Cardiac muscle cell (in vitro differentiated cells and primary cell): ENCODE results near the gene PPP1R3D. TPM values are rescaled to one million over a fixed set of nuclear protein-coding genes. Genes with fewer than 3 reads are reported as not detected.

Source experiments
- DNase-seq, 2 donors: peaks; one replicate each; pipeline versions ENCODE4 v3.0.0 to v3.0.0-alpha.2; 2010 to 2017; ENCODE audit warnings: low read depth in 1 of 2, low spot score in 1 of 2
- H3K27ac ChIP-seq: fragments of 200-600 bp; sonication (generic); 2 replicates; pipeline ENCODE4 v1.5.1; 2016
- H3K27me3 ChIP-seq: fragments of 200-600 bp; sonication (generic); 2 replicates; pipeline ENCODE4 v1.6.0; 2016; ENCODE audit warnings: control low read depth
- H3K36me3 ChIP-seq: fragments of 200-600 bp; sonication (generic); 2 replicates; pipeline ENCODE4 v1.5.1; 2016; ENCODE audit warnings: control low read depth
- H3K4me1 ChIP-seq: fragments of 200-600 bp; sonication (generic); 2 replicates; pipeline ENCODE4 v1.8.1; 2017; ENCODE audit warnings: low read depth, mild to moderate bottlenecking, mixed run types
- H3K4me3 ChIP-seq: fragments of 200-600 bp; sonication (generic); 2 replicates; pipeline ENCODE4 v1.5.1; 2016; ENCODE audit warnings: mild to moderate bottlenecking
- H3K9me3 ChIP-seq: fragments of 200-600 bp; sonication (generic); 2 replicates; pipeline ENCODE4 v1.5.1; 2017; ENCODE audit warnings: low read depth, mild to moderate bottlenecking, control low read depth
- polyA plus RNA-seq: library from polyadenylated mRNA; unstranded; fragments of >200 nt; fragmentation: Nextera tagmentation; extraction: Ambion mirVana; gene quantifications from 2 replicates; pipeline ENCODE4 v1.2.1, GENCODE V29; 2016
- total RNA-seq: library from RNA; depleted of rRNA; stranded (reverse); fragments of >200 nt; gene quantifications from 2 replicates; pipeline ENCODE4 v1.2.3, GENCODE V29; 2016
- TF ChIP-seq, protein P1 (sequence below): IDR thresholded peaks from 2 replicates; pipeline ENCODE4 v1.5.1; 2012; ENCODE audit warnings: low read depth, mild to moderate bottlenecking, low read length

The PPP1R3D gene
- total and polyA plus RNA-seq, 2 experiments from 2014 or later: 4.3 to 10.4 TPM

DNA sequence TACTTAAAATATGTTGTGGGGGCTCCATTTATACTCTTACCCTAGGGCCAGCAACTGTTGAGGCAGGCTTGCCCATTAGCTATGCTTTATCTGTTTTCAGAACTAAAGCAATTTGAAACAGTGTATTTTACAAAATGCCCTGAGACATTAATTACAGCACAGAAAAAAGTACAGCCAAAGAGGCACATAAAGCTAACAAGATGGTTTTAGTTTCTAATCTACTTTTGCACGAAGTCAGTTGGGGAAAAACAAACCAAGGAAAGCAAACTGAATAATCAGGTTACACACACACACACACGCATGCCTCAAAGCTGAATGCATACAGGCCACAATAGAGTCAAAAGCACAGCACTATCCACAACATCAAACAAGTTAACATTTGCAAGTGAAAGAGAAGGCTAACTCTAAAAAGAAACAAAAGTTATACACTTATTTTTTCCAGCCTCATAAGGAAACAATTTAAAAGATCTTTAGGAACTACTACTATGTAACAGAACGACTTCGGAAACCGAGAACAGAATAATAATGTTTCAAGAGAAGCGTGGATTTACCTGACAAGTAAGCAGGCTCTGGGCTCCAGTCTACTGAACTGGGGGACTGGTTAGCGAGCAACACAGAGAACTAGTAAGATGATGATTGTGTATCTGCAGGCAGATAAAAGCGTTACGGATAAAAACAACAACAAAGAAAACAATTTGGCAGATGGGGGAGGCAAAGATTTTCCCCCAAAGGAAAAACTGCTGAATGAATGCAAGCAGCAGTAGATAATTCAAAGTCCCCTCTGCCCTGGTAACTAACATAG is 8.4 kb downstream of the PPP1R3D start:
- Histone ChIP-seq H3K36me3 (no peaks in the 10 kb centered on the region), H3K9me3 (no peaks in the 10 kb centered on the region), H3K4me1 (peaks cover 5% of the 10 kb centered on the region), H3K4me3 (no peak overlapping the region), H3K27me3 (peaks cover 13% of the 10 kb centered on the region), H3K27ac (no peak overlapping the region)
- TF ChIP-seq, protein P1, sequence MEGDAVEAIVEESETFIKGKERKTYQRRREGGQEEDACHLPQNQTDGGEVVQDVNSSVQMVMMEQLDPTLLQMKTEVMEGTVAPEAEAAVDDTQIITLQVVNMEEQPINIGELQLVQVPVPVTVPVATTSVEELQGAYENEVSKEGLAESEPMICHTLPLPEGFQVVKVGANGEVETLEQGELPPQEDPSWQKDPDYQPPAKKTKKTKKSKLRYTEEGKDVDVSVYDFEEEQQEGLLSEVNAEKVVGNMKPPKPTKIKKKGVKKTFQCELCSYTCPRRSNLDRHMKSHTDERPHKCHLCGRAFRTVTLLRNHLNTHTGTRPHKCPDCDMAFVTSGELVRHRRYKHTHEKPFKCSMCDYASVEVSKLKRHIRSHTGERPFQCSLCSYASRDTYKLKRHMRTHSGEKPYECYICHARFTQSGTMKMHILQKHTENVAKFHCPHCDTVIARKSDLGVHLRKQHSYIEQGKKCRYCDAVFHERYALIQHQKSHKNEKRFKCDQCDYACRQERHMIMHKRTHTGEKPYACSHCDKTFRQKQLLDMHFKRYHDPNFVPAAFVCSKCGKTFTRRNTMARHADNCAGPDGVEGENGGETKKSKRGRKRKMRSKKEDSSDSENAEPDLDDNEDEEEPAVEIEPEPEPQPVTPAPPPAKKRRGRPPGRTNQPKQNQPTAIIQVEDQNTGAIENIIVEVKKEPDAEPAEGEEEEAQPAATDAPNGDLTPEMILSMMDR: no peak
- DNase-seq: no peak

DNA sequence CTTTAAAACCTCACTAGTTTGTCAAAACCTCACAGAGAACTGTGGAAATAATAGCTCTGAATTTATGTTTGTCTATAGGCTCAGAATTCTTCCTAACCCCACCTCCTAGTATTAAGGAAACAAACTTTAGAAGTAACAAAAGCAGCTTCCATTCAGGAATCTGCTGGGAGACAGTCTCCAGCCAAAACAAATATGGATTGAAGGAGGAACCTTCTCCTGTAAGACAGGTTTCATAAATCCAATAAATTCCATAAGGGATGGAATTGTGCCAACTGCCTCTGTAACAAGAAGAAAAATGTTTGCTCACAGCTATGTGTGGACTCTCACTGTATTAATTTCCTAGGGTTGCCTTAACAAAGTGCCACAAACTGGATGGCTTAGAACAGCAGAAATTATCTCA is 14.2 kb downstream of the PPP1R3D start:
- H3K4me1 ChIP-seq: no peaks in the 10 kb centered on the region
- H3K9me3 ChIP-seq: no peaks in the 10 kb centered on the region
- no peak overlapping the region for H3K4me3 ChIP-seq
- H3K36me3 ChIP-seq: no peaks in the 10 kb centered on the region
- DNase-seq: no peak
- peaks cover 6% of the 10 kb centered on the region for H3K27me3 ChIP-seq
- TF ChIP-seq, protein P1: no peak
- no peak overlapping the region for H3K27ac ChIP-seq

DNA sequence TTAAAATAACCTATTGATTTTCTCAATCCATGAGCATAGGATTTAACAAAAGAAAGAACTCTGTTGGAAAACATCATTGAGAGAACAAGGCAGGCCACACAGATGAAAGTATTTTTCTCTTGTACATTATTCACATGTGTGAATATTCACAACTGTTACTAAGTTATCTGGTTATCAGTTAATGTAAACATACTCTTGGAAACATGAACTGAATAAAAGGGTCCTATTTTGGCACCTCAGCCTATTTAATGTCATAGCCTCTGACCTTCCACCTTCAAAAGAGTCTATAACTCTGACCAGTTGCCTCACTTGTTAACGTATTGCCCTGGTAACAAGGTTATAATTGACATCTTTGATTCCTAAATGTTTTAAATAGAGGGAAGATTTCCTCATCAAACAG is 14.7 kb downstream of the PPP1R3D start:
- no peaks in the 10 kb centered on the region for H3K36me3 ChIP-seq
- no peaks in the 10 kb centered on the region for H3K9me3 ChIP-seq
- no peak overlapping the region for H3K27ac ChIP-seq
- H3K27me3 ChIP-seq: peaks cover 6% of the 10 kb centered on the region
- H3K4me1 ChIP-seq: no peaks in the 10 kb centered on the region
- no peak overlapping the region for H3K4me3 ChIP-seq
- TF ChIP-seq, protein P1: no peak
- DNase-seq: no peak

DNA sequence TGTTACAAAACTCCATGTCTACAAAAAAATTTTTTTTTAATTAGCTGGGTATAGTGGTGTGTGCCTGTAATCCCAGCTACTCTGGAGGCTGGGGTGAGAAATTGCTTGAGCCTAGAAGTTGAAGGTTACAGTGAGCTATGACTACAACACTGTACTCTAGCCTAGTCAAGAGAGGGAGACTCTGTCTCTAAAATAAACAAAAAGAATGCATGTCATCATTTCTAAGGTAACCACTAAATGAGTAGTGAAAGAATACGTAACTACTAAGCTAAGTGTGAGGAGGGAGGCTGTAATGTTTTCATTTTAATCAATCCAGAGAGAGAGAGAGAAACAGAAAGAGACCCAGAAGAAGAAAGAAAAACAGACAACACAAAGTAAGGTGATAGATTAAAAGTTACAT is 16.6 kb downstream of the PPP1R3D start:
- no peak overlapping the region for H3K4me3 ChIP-seq
- DNase-seq: no peak
- no peaks in the 10 kb centered on the region for H3K9me3 ChIP-seq
- peaks cover 6% of the 10 kb centered on the region for H3K27me3 ChIP-seq
- TF ChIP-seq, protein P1: no peak
- H3K36me3 ChIP-seq: no peaks in the 10 kb centered on the region
- H3K27ac ChIP-seq: no peak overlapping the region
- H3K4me1 ChIP-seq: no peaks in the 10 kb centered on the region

DNA sequence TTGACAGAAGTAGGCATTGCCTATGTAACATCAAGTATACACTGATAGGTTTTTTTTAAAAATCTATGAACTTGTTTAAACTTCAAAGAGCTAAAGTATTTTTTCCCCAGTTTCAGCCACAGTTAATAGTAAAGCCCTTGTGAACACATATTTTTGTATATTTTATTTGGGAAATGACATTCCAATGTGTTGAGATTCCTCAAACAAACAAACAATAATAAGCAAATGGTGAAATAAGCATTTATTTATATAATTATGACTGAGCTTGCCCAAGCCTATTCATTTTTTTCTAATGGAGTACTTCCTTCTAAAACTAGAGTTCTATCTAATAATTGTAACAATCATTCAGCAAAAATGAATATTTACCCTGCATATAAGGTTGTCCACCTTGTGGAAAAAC is 19.2 kb downstream of the PPP1R3D start:
- H3K36me3 ChIP-seq: no peaks in the 10 kb centered on the region

More for the DNA sequence above, 19.2 kb downstream of the PPP1R3D start:
- Histone ChIP-seq H3K4me1 (no peaks in the 10 kb centered on the region), H3K9me3 (no peaks in the 10 kb centered on the region), H3K27me3 (no peaks in the 10 kb centered on the region), H3K27ac (no peak overlapping the region), H3K4me3 (no peak overlapping the region)
- DNase-seq: no peak
- TF ChIP-seq, protein P1: no peak
